Lower lobe of right lung (tissue), 2 donors: ENCODE data around the gene RPL21. TPM values are rescaled to one million over a fixed set of nuclear protein-coding genes. Genes with fewer than 3 reads are reported as not detected.

Experiments
- ATAC-seq, 2 donors: fragments of 200-7000 bp; cut with Tn5 transposase; one replicate each; pipeline ENCODE4 v1.9.1; 2020 to 2022; ENCODE audit warnings: mild to moderate bottlenecking in 2 of 2, moderate library complexity in 2 of 2
- DNase-seq: peaks from one replicate; pipeline ENCODE4 v3.0.0-alpha.2; 2020
- H3K27ac ChIP-seq: fragments of 200-600 bp; one replicate; pipeline ENCODE4 v1.8.0; 2022
- H3K27me3 ChIP-seq: fragments of 200-600 bp; one replicate; pipeline ENCODE4 v1.8.0; 2022; ENCODE audit warnings: low read depth
- H3K36me3 ChIP-seq: fragments of 200-600 bp; one replicate; pipeline ENCODE4 v1.8.0; 2022; ENCODE audit warnings: mild to moderate bottlenecking
- H3K4me1 ChIP-seq: fragments of 200-600 bp; one replicate; pipeline ENCODE4 v1.8.0; 2022
- H3K4me3 ChIP-seq: fragments of 200-600 bp; one replicate; pipeline ENCODE4 v1.8.0; 2022; ENCODE audit warnings: mild to moderate bottlenecking
- H3K9me3 ChIP-seq: fragments of 200-600 bp; one replicate; pipeline ENCODE4 v1.8.0; 2022
- CTCF ChIP-seq: fragments of 200-600 bp; IDR thresholded peaks from one replicate; pipeline ENCODE4 v1.8.0; 2022; ENCODE audit warnings: antibody characterized with exemption, mild to moderate bottlenecking
- intact Hi-C: fragments of 100-400 bp; cut with DNase I; formaldehyde crosslinking; loops from one replicate; pipeline ENCODE4 v1.11.0; 2022
- total RNA-seq: library from RNA; stranded (reverse); fragmentation: NEBNext Ultra II Directional; extraction: Animal tissue kit (Norgen Biotek cat#: 25700); gene quantifications from one replicate; pipeline ENCODE4 v1.2.1, GENCODE V29; 2021
- donor health status: DM: no; HTN: yes; CAD: no; lungs with severe emphysema.

The RPL21 gene
- total RNA-seq, 1 donor from 2014 or later = 903 TPM

- H3K4me3 ChIP-seq = no peak overlapping the region
- intact Hi-C loops = no loop called here
Measured at GRCh38 chr13:27259831-27260230, 8.5 kb downstream of the RPL21 start.

GRCh38 chr13:27261396-27261795 lies 10.0 kb downstream of the RPL21 start:
- Histone ChIP-seq H3K4me3 (no peak overlapping the region), H3K4me1 (peaks cover 17% of the 10 kb centered on the region), H3K9me3 (no peaks in the 10 kb centered on the region), H3K27me3 (no peaks in the 10 kb centered on the region), H3K27ac (peak overlapping the region; percentile 65), H3K36me3 (peaks cover 40% of the 10 kb centered on the region)
- no peak for TF ChIP-seq CTCF
- DNase-seq (no peak), ATAC-seq (peak; percentile 55 to 65)
- intact Hi-C loops = no loop called here

More at GRCh38 chr13:27259831-27260230, 8.5 kb downstream of the RPL21 start:
- DNase-seq (no peak), ATAC-seq (peak; percentile 47 to 59)
- TF ChIP-seq CTCF = no peak
- no peaks in the 10 kb centered on the region for H3K27me3 ChIP-seq
- peak overlapping the region; percentile 27 for H3K27ac ChIP-seq
- peaks cover 56% of the 10 kb centered on the region for H3K36me3 ChIP-seq
- H3K9me3 ChIP-seq = no peaks in the 10 kb centered on the region
- H3K4me1 ChIP-seq = peaks cover 25% of the 10 kb centered on the region

GRCh38 chr13:27263438-27263837 lies 12.1 kb downstream of the RPL21 start:
- no peak for DNase-seq
- H3K27ac ChIP-seq = no peak overlapping the region
- TF ChIP-seq CTCF = no peak
- peaks cover 34% of the 10 kb centered on the region for H3K4me1 ChIP-seq
- no peaks in the 10 kb centered on the region for H3K27me3 ChIP-seq
- H3K36me3 ChIP-seq = peaks cover 20% of the 10 kb centered on the region
- H3K9me3 ChIP-seq = no peaks in the 10 kb centered on the region
- intact Hi-C loops = no loop called here
- H3K4me3 ChIP-seq = no peak overlapping the region
- ATAC-seq = no peak

GRCh38 chr13:27264181-27264580 lies 12.8 kb downstream of the RPL21 start:
- ATAC-seq = no peak
- no peak for TF ChIP-seq CTCF
- no peaks in the 10 kb centered on the region for H3K27me3 ChIP-seq
- H3K4me1 ChIP-seq = peaks cover 34% of the 10 kb centered on the region
- H3K4me3 ChIP-seq = no peak overlapping the region
- intact Hi-C loops = no loop called here
- H3K36me3 ChIP-seq = peaks cover 12% of the 10 kb centered on the region
- no peaks in the 10 kb centered on the region for H3K9me3 ChIP-seq
- DNase-seq = no peak
- peak overlapping the region; percentile 26 for H3K27ac ChIP-seq

- intact Hi-C loops = no loop called here
- Histone ChIP-seq H3K9me3 (no peaks in the 10 kb centered on the region), H3K27ac (peak overlapping the region; percentile 26), H3K4me1 (peaks cover 33% of the 10 kb centered on the region), H3K36me3 (peaks cover 8% of the 10 kb centered on the region), H3K4me3 (no peak overlapping the region), H3K27me3 (no peaks in the 10 kb centered on the region)
- no peak for TF ChIP-seq CTCF
- ATAC-seq (no peak), DNase-seq (no peak)
Measured at GRCh38 chr13:27264648-27265047, 13.3 kb downstream of the RPL21 start.

- ATAC-seq = peak; percentile 26 to 48
- no peak for DNase-seq
- intact Hi-C loops = no loop called here
- H3K9me3 ChIP-seq = no peaks in the 10 kb centered on the region
- no peak for TF ChIP-seq CTCF
- no peaks in the 10 kb centered on the region for H3K27me3 ChIP-seq
- H3K4me3 ChIP-seq = no peak overlapping the region
- peaks cover 28% of the 10 kb centered on the region for H3K4me1 ChIP-seq
- no peaks in the 10 kb centered on the region for H3K36me3 ChIP-seq
- H3K27ac ChIP-seq = peak overlapping the region; percentile 77
Measured at GRCh38 chr13:27266917-27267316, 15.6 kb downstream of the RPL21 start.
